Mesendoderm (in vitro differentiated cells): ENCODE data around the gene S100A12. TPM values are rescaled to one million over a fixed set of nuclear protein-coding genes. Genes with fewer than 3 reads are reported as not detected.
"Not testable (repeated sequence)": the region's sequence is repeated elsewhere in the genome, so short reads cannot be mapped to it uniquely, and the experiment has no call there.

ENCODE experiments used
- DNase-seq: peaks from one replicate; pipeline ENCODE4 v3.0.0; 2013
- H2AK5ac ChIP-seq: 2 replicates; pipeline ENCODE4 v1.6.1; 2013; ENCODE audit warnings: low read length, inconsistent platforms
- H2BK120ac ChIP-seq: 2 replicates; pipeline ENCODE4 v1.6.1; 2013; ENCODE audit warnings: low read depth, mild to moderate bottlenecking, low read length, moderate library complexity, mixed read lengths
- H2BK15ac ChIP-seq: replicated peaks from 2 replicates; pipeline ENCODE4 v1.6.1; 2013; ENCODE audit warnings: low read depth, mild to moderate bottlenecking, moderate library complexity
- H2BK5ac ChIP-seq: 2 replicates; pipeline ENCODE4 v1.6.1; 2013; ENCODE audit warnings: low read length, inconsistent platforms
- H3K18ac ChIP-seq: 2 replicates; pipeline ENCODE4 v1.6.1; 2013; ENCODE audit warnings: mild to moderate bottlenecking, low read length, mixed read lengths
- H3K23ac ChIP-seq: one replicate; pipeline ENCODE4 v1.6.1; 2013; ENCODE audit warnings: low read length
- H3K27ac ChIP-seq: 2 replicates; pipeline ENCODE4 v1.5.1; 2013; ENCODE audit warnings: low read depth, mild to moderate bottlenecking, inconsistent platforms, low read length, moderate library complexity
- H3K27me3 ChIP-seq: 2 replicates; pipeline ENCODE4 v1.6.1; 2013; ENCODE audit warnings: low read length, control low read depth, mild to moderate bottlenecking, inconsistent platforms; ENCODE audit not compliant: insufficient read depth, poor library complexity
- H3K36me3 ChIP-seq: 2 replicates; pipeline ENCODE4 v1.6.1; 2013; ENCODE audit warnings: low read length, inconsistent platforms; ENCODE audit not compliant: control insufficient read depth, insufficient read depth
- H3K4ac ChIP-seq: one replicate; pipeline ENCODE4 v1.6.1; 2013; ENCODE audit warnings: low read depth, mild to moderate bottlenecking, low read length, moderate library complexity
- H3K4me1 ChIP-seq: 2 replicates; pipeline ENCODE4 v1.6.1; 2013; ENCODE audit warnings: low read depth, low read length, inconsistent platforms; ENCODE audit not compliant: control insufficient read depth
- H3K4me2 ChIP-seq: 2 replicates; pipeline ENCODE4 v1.6.1; 2013; ENCODE audit warnings: low read length
- H3K4me3 ChIP-seq: 2 replicates; pipeline ENCODE4 v1.5.1; 2013; ENCODE audit warnings: mild to moderate bottlenecking, low read length
- H3K56ac ChIP-seq: one replicate; pipeline ENCODE4 v1.6.1; 2013; ENCODE audit warnings: low read length
- H3K79me1 ChIP-seq: 2 replicates; pipeline ENCODE4 v1.6.1; 2013; ENCODE audit warnings: low read length, inconsistent platforms
- H3K79me2 ChIP-seq: 2 replicates; pipeline ENCODE4 v1.6.1; 2013; ENCODE audit warnings: mild to moderate bottlenecking, low read length; ENCODE audit not compliant: control insufficient read depth, insufficient read depth
- H3K9ac ChIP-seq: 2 replicates; pipeline ENCODE4 v1.6.1; 2013; ENCODE audit warnings: low read length, inconsistent platforms
- H4K5ac ChIP-seq: one replicate; pipeline ENCODE4 v1.6.1; 2013; ENCODE audit warnings: low read length
- H4K8ac ChIP-seq: one replicate; pipeline ENCODE4 v1.6.1; 2013; ENCODE audit warnings: low read depth, mild to moderate bottlenecking, control low read depth, low read length, moderate library complexity
- WGBS: extraction: QIAGEN DNeasy Blood & Tissue Kit; methylation state at CpG from one replicate; pipeline ENCODE4 v1.1.7; 2013; ENCODE audit warnings: low lambda C conversion rate, missing lambda C conversion rate; ENCODE audit not compliant: insufficient coverage; ENCODE audit errors: extremely low coverage; 5-methylcytosine and 5-hydroxymethylcytosine counted together
- polyA plus RNA-seq, 2 experiments: library from polyadenylated mRNA; stranded (reverse); fragments of 200-250 nt; gene quantifications; one replicate each; pipeline ENCODE4 v1.2.3, GENCODE V29; 2013

Gene S100A12
- polyA plus RNA-seq (2013, experiment 1 of 2): not detected
- polyA plus RNA-seq (2013, experiment 2 of 2): not detected

DNA sequence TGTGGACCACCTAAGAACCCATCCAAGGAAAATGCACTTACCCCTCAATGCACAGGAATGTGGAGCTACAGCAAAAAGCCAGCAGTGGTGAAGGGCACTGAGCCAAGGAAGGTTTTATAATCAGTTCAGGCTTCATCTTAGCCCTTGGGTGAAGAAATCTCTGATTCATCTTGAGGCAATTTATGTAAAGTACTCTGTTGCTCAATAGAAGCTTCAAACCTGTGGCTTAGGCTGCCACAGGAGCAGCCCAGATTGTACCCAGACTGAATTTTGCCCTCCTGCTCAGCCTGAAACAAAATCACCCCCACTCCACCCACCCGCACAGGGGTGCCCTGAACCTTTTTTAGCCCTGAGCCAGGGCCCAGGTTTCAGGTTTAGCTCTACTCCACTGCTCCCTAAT lies at the start of gene S100A12:
Gene S100A12 (minus strand): TSS at position 111 of the 400 bp plus-strand sequence. CDS start 1,029 bp downstream, outside the sequence.
- H3K18ac ChIP-seq: no peak within 1 kb of the TSS
- H4K8ac ChIP-seq: no peak within 1 kb of the TSS
- no peak within 1 kb of the TSS for H3K23ac ChIP-seq
- H2BK120ac ChIP-seq: no peak within 1 kb of the TSS
- WGBS: no CpG with 5 or more reads among the region's 1 CpG
- no peak within 1 kb of the TSS for H2BK5ac ChIP-seq
- no peak within 1 kb of the TSS for H3K4me3 ChIP-seq
- no peak within 1 kb of the TSS for H3K4me2 ChIP-seq
- H2AK5ac ChIP-seq: no peak within 1 kb of the TSS
- no peak within 1 kb of the TSS for H3K56ac ChIP-seq
- H3K27me3 ChIP-seq: no peaks in the 10 kb centered on the region
- no peaks in the 10 kb centered on the region for H3K36me3 ChIP-seq
- no peak within 1 kb of the TSS for H2BK15ac ChIP-seq
- no peak within 1 kb of the TSS for H3K27ac ChIP-seq
- no peak for DNase-seq
- H3K4me1 ChIP-seq: no peaks in the 10 kb centered on the region
- H3K79me1 ChIP-seq: no peaks in the 10 kb centered on the region
- no peak within 1 kb of the TSS for H3K9ac ChIP-seq
- H3K4ac ChIP-seq: no peak within 1 kb of the TSS
- H3K79me2 ChIP-seq: no peaks in the 10 kb centered on the region
- no peak within 1 kb of the TSS for H4K5ac ChIP-seq

GRCh38 chr1:153422450-153423068 lies 47.1 kb upstream of the S100A12 start:
- no peak overlapping the region for H4K8ac ChIP-seq

DNA sequence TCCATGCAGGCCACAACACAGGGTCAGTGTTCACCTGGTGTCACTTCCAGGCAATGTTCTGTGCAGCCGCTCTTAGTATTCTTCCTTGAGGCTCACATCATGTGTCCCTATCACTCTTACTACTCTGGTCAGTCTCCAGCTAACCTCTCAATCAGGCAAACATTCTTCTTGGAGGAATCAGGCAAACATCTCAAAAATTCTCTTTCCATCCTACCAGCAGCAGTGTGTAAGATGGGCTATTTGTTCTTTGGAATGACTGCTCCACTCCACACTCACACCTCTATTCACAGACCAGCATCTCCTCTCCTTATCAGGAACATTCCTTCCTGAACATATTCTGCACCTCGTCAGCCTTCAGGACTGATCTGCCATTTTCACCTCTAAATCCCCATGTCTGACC lies 44.9 kb upstream of the S100A12 start:
- H3K4me2 ChIP-seq: no peak overlapping the region
- H3K79me2 ChIP-seq: no peaks in the 10 kb centered on the region
- no peaks in the 10 kb centered on the region for H3K79me1 ChIP-seq
- no peak overlapping the region for H3K18ac ChIP-seq
- H3K4ac ChIP-seq: no peak overlapping the region
- H3K27me3 ChIP-seq: no peaks in the 10 kb centered on the region
- H4K5ac ChIP-seq: no peak overlapping the region
- H2AK5ac ChIP-seq: no peak overlapping the region
- DNase-seq: no peak
- H2BK120ac ChIP-seq: no peak overlapping the region
- no peak overlapping the region for H3K27ac ChIP-seq
- H2BK5ac ChIP-seq: no peak overlapping the region
- H4K8ac ChIP-seq: no peak overlapping the region
- no peaks in the 10 kb centered on the region for H3K4me1 ChIP-seq
- no peak overlapping the region for H3K4me3 ChIP-seq
- no peak overlapping the region for H3K56ac ChIP-seq
- H2BK15ac ChIP-seq: no peak overlapping the region
- no peak overlapping the region for H3K9ac ChIP-seq
- H3K23ac ChIP-seq: no peak overlapping the region
- WGBS: no CpG with 5 or more reads among the region's 2 CpGs
- H3K36me3 ChIP-seq: no peaks in the 10 kb centered on the region

More at GRCh38 chr1:153422450-153423068, 47.1 kb upstream of the S100A12 start:
- Histone ChIP-seq H3K79me2 (no peaks in the 10 kb centered on the region), H3K18ac (no peak overlapping the region), H3K4ac (no peak overlapping the region), H2AK5ac (no peak overlapping the region), H3K23ac (no peak overlapping the region), H3K79me1 (no peaks in the 10 kb centered on the region), H3K56ac (no peak overlapping the region), H2BK120ac (no peak overlapping the region), H3K4me3 (no peak overlapping the region), H3K4me1 (no peaks in the 10 kb centered on the region), H3K4me2 (no peak overlapping the region), H3K36me3 (no peaks in the 10 kb centered on the region), H2BK5ac (no peak overlapping the region), H3K27me3 (no peaks in the 10 kb centered on the region), H3K27ac (no peak overlapping the region), H4K5ac (no peak overlapping the region), H2BK15ac (no peak overlapping the region), H3K9ac (no peak overlapping the region)
- no CpG with 5 or more reads among the region's 6 CpGs for WGBS
- DNase-seq: peak; percentile 66

GRCh38 chr1:153419436-153419793 lies 44.0 kb upstream of the S100A12 start:
- not testable (repeated sequence) for H3K18ac ChIP-seq, DNase-seq, H3K27ac ChIP-seq, H2BK120ac ChIP-seq, H4K8ac ChIP-seq, H2BK5ac ChIP-seq, H2AK5ac ChIP-seq, H4K5ac ChIP-seq, H3K79me2 ChIP-seq, H3K36me3 ChIP-seq, H3K4me2 ChIP-seq, H3K4ac ChIP-seq, H2BK15ac ChIP-seq, H3K79me1 ChIP-seq, H3K56ac ChIP-seq, H3K23ac ChIP-seq, H3K4me1 ChIP-seq, H3K9ac ChIP-seq, H3K4me3 ChIP-seq, H3K27me3 ChIP-seq
- no CpG with 5 or more reads among the region's 2 CpGs for WGBS

DNA sequence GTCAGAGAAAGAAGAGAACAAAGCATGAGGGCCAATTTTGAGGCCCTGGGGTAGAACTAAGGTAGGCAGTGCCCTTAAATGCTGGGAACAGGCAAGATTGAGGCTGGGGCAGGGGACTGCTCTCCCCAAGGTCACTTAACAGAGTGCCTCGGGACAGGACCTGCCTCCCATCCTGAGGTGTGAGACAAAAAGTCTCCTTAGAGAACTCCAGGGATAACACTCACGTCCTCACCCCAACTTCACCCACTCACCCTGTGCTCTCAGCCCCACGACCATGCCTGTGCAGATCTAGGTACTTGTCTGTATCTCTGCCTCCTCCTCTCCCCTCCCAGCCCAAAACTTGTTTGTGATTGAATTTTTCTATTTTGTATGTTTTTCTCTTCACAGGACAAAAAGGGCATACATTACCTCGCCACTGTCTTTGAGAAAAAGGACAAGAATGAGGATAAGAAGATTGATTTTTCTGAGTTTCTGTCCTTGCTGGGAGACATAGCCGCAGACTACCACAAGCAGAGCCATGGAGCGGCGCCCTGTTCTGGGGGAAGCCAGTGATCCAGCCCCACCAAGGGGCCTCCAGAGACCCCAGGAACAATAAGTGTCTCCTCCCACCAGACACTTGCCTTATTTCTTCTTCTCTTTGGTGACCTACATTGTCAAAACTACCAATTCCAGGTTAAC lies 43.5 kb upstream of the S100A12 start:
- H4K8ac ChIP-seq, H3K9ac ChIP-seq, H3K79me2 ChIP-seq, H3K27me3 ChIP-seq, H3K36me3 ChIP-seq, H3K4me1 ChIP-seq, H3K56ac ChIP-seq, H3K4me3 ChIP-seq, H2BK5ac ChIP-seq, H3K18ac ChIP-seq, H2BK15ac ChIP-seq, H3K79me1 ChIP-seq, H4K5ac ChIP-seq, H2AK5ac ChIP-seq, H3K4me2 ChIP-seq, H2BK120ac ChIP-seq, H3K4ac ChIP-seq, DNase-seq, H3K27ac ChIP-seq, H3K23ac ChIP-seq: not testable (repeated sequence)
- no CpG with 5 or more reads among the region's 7 CpGs for WGBS
